Transverse colon (tissue), 4 donors: ENCODE measurements around the gene RABL6.

ENCODE experiments used
- CTCF ChIP-seq, 5 experiments: fragments of 200-600 bp in 3 of 5; fragments of 450-650 bp in 2 of 5; sonication (generic) in 3 of 5; IDR thresholded peaks; 1 replicate in 2 of 5; 2 replicates in 3 of 5; pipeline ENCODE4 v1.5.1; 2016 to 2017; ENCODE audit warnings: antibody characterized with exemption in 5 of 5, inconsistent platforms in 3 of 5, mild to moderate bottlenecking in 2 of 5, moderate library complexity in 1 of 5
- EP300 ChIP-seq: sonication (generic); formaldehyde crosslinking; IDR thresholded peaks from one replicate; pipeline ENCODE4 v1.6.1; 2017; ENCODE audit warnings: antibody characterized with exemption, low read depth
- POLR2A ChIP-seq: fragments of 450-650 bp; IDR thresholded peaks from one replicate; pipeline ENCODE4 v1.6.1; 2016; ENCODE audit warnings: antibody characterized with exemption, mild to moderate bottlenecking, moderate library complexity
- POLR2AphosphoS5 ChIP-seq, 3 donors: sonication (generic); formaldehyde crosslinking; IDR thresholded peaks; one replicate each; pipeline ENCODE4 v1.6.1; 2016; ENCODE audit warnings: antibody characterized with exemption in 3 of 3

GRCh38 chr9:136761545-136761981 lies 46.2 kb upstream of the RABL6 start:
- TF ChIP-seq CTCF (IDR thresholded peaks at IDR 0.05) (no peak), POLR2AphosphoS5 (IDR thresholded peaks at IDR 0.05) (no peak), EP300 (no peak), POLR2A (no peak)
